ENCODE measurements around the gene PODN.

DNA sequence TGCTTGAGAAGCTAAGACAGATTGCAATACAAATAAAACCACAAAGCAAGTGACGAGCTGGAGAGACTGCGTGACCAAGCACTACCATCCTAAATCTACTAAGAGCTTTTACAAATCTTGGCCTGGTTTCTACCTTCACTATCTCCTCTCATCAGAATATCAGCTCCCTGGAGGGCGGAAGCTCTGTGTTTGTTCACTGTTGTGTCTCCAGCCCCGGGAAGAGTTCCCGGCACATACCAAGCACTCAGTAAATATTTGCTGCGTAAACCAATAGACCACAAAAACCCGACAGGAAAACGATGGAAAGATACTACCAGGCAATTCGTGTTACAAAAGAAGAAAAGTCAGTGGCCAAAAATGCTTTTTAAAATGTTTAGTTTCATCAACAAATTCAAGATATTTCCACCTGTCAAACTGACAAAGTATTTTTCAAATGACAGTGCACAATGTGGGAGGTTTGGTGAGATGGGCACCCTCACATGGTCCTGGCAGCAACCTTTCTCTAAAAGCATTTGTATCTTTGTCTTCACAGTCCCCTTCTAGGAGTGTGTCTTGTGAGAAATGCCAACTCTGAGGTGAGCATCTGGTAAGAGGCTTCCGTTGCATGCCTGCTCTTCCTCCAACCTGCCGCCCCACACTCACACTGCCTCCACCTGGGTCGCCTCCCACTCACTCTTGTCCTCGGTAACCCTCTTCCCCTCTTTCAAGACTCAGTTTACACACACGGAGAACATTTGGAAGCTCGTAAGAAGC is 45.7 kb downstream of the PODN start:
- TF ChIP-seq, protein P1, sequence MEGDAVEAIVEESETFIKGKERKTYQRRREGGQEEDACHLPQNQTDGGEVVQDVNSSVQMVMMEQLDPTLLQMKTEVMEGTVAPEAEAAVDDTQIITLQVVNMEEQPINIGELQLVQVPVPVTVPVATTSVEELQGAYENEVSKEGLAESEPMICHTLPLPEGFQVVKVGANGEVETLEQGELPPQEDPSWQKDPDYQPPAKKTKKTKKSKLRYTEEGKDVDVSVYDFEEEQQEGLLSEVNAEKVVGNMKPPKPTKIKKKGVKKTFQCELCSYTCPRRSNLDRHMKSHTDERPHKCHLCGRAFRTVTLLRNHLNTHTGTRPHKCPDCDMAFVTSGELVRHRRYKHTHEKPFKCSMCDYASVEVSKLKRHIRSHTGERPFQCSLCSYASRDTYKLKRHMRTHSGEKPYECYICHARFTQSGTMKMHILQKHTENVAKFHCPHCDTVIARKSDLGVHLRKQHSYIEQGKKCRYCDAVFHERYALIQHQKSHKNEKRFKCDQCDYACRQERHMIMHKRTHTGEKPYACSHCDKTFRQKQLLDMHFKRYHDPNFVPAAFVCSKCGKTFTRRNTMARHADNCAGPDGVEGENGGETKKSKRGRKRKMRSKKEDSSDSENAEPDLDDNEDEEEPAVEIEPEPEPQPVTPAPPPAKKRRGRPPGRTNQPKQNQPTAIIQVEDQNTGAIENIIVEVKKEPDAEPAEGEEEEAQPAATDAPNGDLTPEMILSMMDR (conservative IDR thresholded peaks at IDR 0.05; ENCODE audit: low read depth, low read length) = no peak
- no peak for TF ChIP-seq EZH2 (IDR thresholded peaks at IDR 0.05; ENCODE audit: borderline replicate concordance, low read depth, low read length, poor library complexity, severe bottlenecking)

Data from A673 (cell line).